PFSK-1 (cell line): ENCODE measurements around the gene BICRA.

Source experiments
- FOXP2 ChIP-seq: optimal IDR thresholded peaks from 2 replicates; pipeline ENCODE3; 2011; ENCODE audit warnings: borderline replicate concordance, control low read depth, inconsistent platforms; ENCODE audit not compliant: insufficient read depth; ENCODE audit errors: extremely low read length, extremely low read depth
- POLR2AphosphoS5 ChIP-seq: IDR thresholded peaks from 2 replicates; pipeline ENCODE4 v1.6.1; 2012; ENCODE audit warnings: low read depth, mild to moderate bottlenecking, control low read depth, low read length, moderate library complexity
- REST ChIP-seq, 2 experiments: IDR thresholded peaks; 2 replicates each; pipeline versions ENCODE4 v1.6.1 to v1.8.0; 2011 to 2012; ENCODE audit warnings: low read depth in 2 of 2, low read length in 2 of 2, control low read depth in 1 of 2, inconsistent platforms in 1 of 2, mild to moderate bottlenecking in 1 of 2, moderate library complexity in 1 of 2; ENCODE audit not compliant: insufficient read depth in 1 of 2
- SIN3A ChIP-seq: IDR thresholded peaks from 2 replicates; pipeline ENCODE4 v1.6.1; 2012; ENCODE audit warnings: mild to moderate bottlenecking, low read length, moderate library complexity, borderline replicate concordance; ENCODE audit not compliant: insufficient read depth
- TAF1 ChIP-seq: IDR thresholded peaks from 2 replicates; pipeline ENCODE4 v1.6.1; 2012; ENCODE audit warnings: low read length, control low read depth, borderline replicate concordance; ENCODE audit not compliant: insufficient read depth

BICRA gene

GRCh38 chr19:47719047-47719859 lies 110.3 kb downstream of the BICRA start:
- TF ChIP-seq FOXP2 (peak; percentile 69), REST (IDR thresholded peaks at IDR 0.05; ENCODE audit: insufficient read depth in 1 of 2, low read depth in 2 of 2, low read length in 2 of 2) (0 out of 4 replicates have a peak, but pooled peaks of 1 of the 2 experiments have one; percentile 6), SIN3A (no peak), POLR2AphosphoS5 (0 out of 2 replicates have a peak, but pooled peaks have one; percentile 41)

DNA sequence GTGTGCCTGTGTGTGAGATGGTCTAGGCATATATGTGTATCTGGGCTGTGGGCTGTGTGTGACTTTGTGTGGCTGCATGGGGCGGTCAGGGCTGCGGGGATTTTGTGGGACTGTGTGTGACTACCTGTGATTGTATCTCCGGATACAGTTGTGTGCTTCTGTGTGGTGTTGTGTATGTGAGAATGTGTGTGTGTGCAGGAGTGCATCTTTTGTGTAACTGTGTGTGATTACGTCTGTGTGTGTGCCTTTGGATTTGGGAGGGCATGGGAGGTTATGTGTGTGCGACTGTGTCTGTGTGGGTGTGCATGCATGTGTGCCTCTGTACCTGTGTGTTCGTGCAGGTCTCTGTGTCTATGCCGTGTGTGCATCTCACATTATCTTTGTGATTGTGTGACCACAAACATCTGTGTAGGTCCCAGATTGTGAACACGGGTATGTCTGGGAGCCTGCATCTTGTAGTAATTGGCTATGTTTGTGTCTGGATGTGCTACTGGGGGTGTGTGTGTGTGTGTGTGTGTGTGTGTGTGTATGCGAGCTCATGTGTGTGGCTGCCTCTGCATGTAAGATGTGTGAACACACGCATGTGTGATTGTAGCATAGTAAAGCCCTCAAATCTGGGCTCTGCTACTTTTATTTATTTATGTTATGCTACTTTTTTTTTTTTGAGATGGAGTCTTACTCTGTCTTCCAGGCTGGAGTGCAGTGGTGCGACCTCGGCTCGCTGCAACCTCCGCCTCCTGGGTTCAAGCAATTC lies 111.9 kb downstream of the BICRA start:
- TF ChIP-seq SIN3A (no peak), TAF1 (no peak), FOXP2 (no peak), POLR2AphosphoS5 (no peak), REST (IDR thresholded peaks at IDR 0.05; ENCODE audit: insufficient read depth in 1 of 2, low read depth in 2 of 2, low read length in 2 of 2) (no peak)

- TF ChIP-seq FOXP2 (no peak), REST (IDR thresholded peaks at IDR 0.05; ENCODE audit: insufficient read depth in 1 of 2, low read depth in 2 of 2, low read length in 2 of 2) (no peak), SIN3A (no peak), POLR2AphosphoS5 (peak; percentile 42; the same call in 1 of the 2 replicates)
Measured at GRCh38 chr19:47723581-47723940, 114.6 kb downstream of the BICRA start.

DNA sequence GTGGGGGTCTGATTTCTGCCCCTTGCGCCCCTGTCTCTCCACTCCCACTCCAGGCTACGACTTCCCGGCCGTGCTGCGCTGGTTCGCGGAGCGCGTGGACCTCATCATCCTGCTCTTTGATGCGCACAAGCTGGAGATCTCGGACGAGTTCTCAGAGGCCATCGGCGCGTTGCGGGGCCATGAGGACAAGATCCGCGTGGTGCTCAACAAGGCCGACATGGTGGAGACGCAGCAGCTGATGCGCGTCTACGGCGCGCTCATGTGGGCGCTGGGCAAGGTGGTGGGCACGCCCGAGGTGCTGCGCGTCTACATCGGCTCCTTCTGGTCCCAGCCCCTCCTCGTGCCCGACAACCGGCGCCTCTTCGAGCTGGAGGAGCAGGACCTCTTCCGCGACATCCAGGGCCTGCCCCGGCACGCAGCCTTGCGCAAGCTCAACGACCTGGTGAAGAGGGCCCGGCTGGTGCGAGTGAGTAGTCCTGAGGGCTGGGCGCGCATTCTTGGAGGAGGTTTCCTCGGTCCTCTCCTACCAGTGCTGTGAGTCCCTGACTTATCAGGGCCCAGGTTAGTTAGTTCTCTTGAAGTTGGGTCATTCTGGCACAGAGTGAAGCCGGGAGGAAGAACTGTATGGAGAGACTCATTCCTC lies 116.9 kb downstream of the BICRA start:
- TF ChIP-seq POLR2AphosphoS5 (no peak), FOXP2 (no peak), TAF1 (no peak), SIN3A (no peak)

GRCh38 chr19:47726467-47726866 lies 117.5 kb downstream of the BICRA start:
- no peak for TF ChIP-seq REST (IDR thresholded peaks at IDR 0.05; ENCODE audit: insufficient read depth in 1 of 2, low read depth in 2 of 2, low read length in 2 of 2)
- TF ChIP-seq TAF1, result no peak
- no peak for TF ChIP-seq FOXP2
- no peak for TF ChIP-seq POLR2AphosphoS5
- no peak for TF ChIP-seq SIN3A
